Mucosa of gallbladder (tissue), 1 donor: ENCODE measurements around the gene FRMD4A. TPM values are rescaled to one million over a fixed set of nuclear protein-coding genes. Genes with fewer than 3 reads are reported as not detected.
A peak's percentile ranks its signal among the peaks of the same experiment; 100 is the strongest.

Source experiments
- DNase-seq: peaks from one replicate; pipeline ENCODE4 v3.0.0-alpha.2; 2020; ENCODE audit warnings: low spot score
- total RNA-seq: library from RNA; stranded (reverse); gene quantifications from one replicate; pipeline ENCODE4 v1.2.1, GENCODE V29; 2021
- donor health status: DM: no; HTN: no; CAD: no.

FRMD4A gene
- 55.4 TPM for total RNA-seq

- DNase-seq = no peak
Measured at GRCh38 chr10:14330388-14331061, at the start of gene FRMD4A. Gene FRMD4A (minus strand): TSS chr10:14330924.

- no peak for DNase-seq
Measured at GRCh38 chr10:14379556-14380280, 49.0 kb upstream of the FRMD4A start.

GRCh38 chr10:14378387-14378960, 47.8 kb upstream of the FRMD4A start:
- DNase-seq = peak; percentile 11

GRCh38 chr10:14377591-14378175, 47.0 kb upstream of the FRMD4A start:
- DNase-seq = no peak

- DNase-seq = no peak
Measured at GRCh38 chr10:14374745-14375445, 44.2 kb upstream of the FRMD4A start.

- no peak for DNase-seq
Measured at GRCh38 chr10:14372606-14373005, 41.9 kb upstream of the FRMD4A start.

GRCh38 chr10:14371581-14371980, 40.9 kb upstream of the FRMD4A start:
- no peak for DNase-seq

GRCh38 chr10:14370894-14371293, 40.2 kb upstream of the FRMD4A start:
- DNase-seq = no peak

- DNase-seq = no peak
Measured at GRCh38 chr10:14369906-14370305, 39.2 kb upstream of the FRMD4A start.

- DNase-seq = no peak
Measured at GRCh38 chr10:14366760-14367159, 36.0 kb upstream of the FRMD4A start.

- no peak for DNase-seq
Measured at GRCh38 chr10:14365266-14365665, 34.5 kb upstream of the FRMD4A start.

GRCh38 chr10:14362104-14362503, 31.4 kb upstream of the FRMD4A start:
- DNase-seq = no peak

- no peak for DNase-seq
Measured at GRCh38 chr10:14360961-14361360, 30.2 kb upstream of the FRMD4A start.

GRCh38 chr10:14360515-14360914, 29.8 kb upstream of the FRMD4A start:
- no peak for DNase-seq

- DNase-seq = no peak
Measured at GRCh38 chr10:14358886-14359573, 28.3 kb upstream of the FRMD4A start.

GRCh38 chr10:14356921-14357320, 26.2 kb upstream of the FRMD4A start:
- no peak for DNase-seq

GRCh38 chr10:14355750-14356149, 25.0 kb upstream of the FRMD4A start:
- no peak for DNase-seq

- DNase-seq = no peak
Measured at GRCh38 chr10:14353291-14353913, 22.7 kb upstream of the FRMD4A start.

GRCh38 chr10:14350006-14350405, 19.3 kb upstream of the FRMD4A start:
- DNase-seq = no peak

GRCh38 chr10:14349081-14349480, 18.4 kb upstream of the FRMD4A start:
- DNase-seq = no peak

- no peak for DNase-seq
Measured at GRCh38 chr10:14345262-14345661, 14.5 kb upstream of the FRMD4A start.
